KMS-11 (cell line): Measurements from ENCODE around the gene SPTB.

ENCODE experiments used
- H2AFZ ChIP-seq: fragments of 200-600 bp; sonication (generic); 2 replicates; pipeline ENCODE4 v1.6.1; 2016; ENCODE audit warnings: antibody characterized with exemption, mixed run types, low read depth
- H3K27ac ChIP-seq: fragments of 200-600 bp; sonication (generic); 2 replicates; pipeline ENCODE4 v1.6.1; 2016; ENCODE audit warnings: mild to moderate bottlenecking, mixed run types
- H3K27me3 ChIP-seq: fragments of 200-600 bp; sonication (generic); 2 replicates; pipeline ENCODE4 v1.6.1; 2017; ENCODE audit warnings: mild to moderate bottlenecking, low read depth, mixed run types, moderate library complexity; ENCODE audit not compliant: insufficient read depth
- H3K36me3 ChIP-seq: fragments of 200-600 bp; sonication (generic); 2 replicates; pipeline ENCODE4 v1.6.1; 2017; ENCODE audit warnings: mild to moderate bottlenecking, mixed run types; ENCODE audit not compliant: insufficient read depth
- H3K4me1 ChIP-seq: fragments of 200-600 bp; sonication (generic); 2 replicates; pipeline ENCODE4 v1.6.1; 2016; ENCODE audit warnings: mild to moderate bottlenecking, low read depth, mixed run types; ENCODE audit not compliant: poor library complexity, severe bottlenecking
- H3K4me2 ChIP-seq: fragments of 200-600 bp; sonication (generic); 2 replicates; pipeline ENCODE4 v1.7.0; 2016; ENCODE audit warnings: mild to moderate bottlenecking, mixed run types
- H3K4me3 ChIP-seq: fragments of 200-600 bp; sonication (generic); IDR thresholded peaks from 2 replicates; pipeline ENCODE4 v1.6.1; 2017; ENCODE audit warnings: low read depth, low read length, mixed read lengths; ENCODE audit not compliant: insufficient read depth
- H3K79me2 ChIP-seq: fragments of 200-600 bp; sonication (generic); 2 replicates; pipeline ENCODE4 v1.6.1; 2016; ENCODE audit warnings: low read depth, mixed run types; ENCODE audit not compliant: insufficient read depth
- H3K9ac ChIP-seq: fragments of 200-600 bp; sonication (generic); 2 replicates; pipeline ENCODE4 v1.6.1; 2016; ENCODE audit warnings: mild to moderate bottlenecking, mixed run types
- H4K20me1 ChIP-seq: fragments of 200-600 bp; sonication (generic); 2 replicates; pipeline ENCODE4 v1.6.1; 2016; ENCODE audit warnings: mild to moderate bottlenecking, mixed run types; ENCODE audit not compliant: insufficient read depth
- CTCF ChIP-seq: fragments of 200-600 bp; sonication (generic); conservative IDR thresholded peaks from 2 replicates; pipeline ENCODE4 v1.6.1; 2017; ENCODE audit warnings: low read depth, mild to moderate bottlenecking, antibody characterized with exemption, low read length, moderate library complexity, mixed read lengths

SPTB gene

DNA sequence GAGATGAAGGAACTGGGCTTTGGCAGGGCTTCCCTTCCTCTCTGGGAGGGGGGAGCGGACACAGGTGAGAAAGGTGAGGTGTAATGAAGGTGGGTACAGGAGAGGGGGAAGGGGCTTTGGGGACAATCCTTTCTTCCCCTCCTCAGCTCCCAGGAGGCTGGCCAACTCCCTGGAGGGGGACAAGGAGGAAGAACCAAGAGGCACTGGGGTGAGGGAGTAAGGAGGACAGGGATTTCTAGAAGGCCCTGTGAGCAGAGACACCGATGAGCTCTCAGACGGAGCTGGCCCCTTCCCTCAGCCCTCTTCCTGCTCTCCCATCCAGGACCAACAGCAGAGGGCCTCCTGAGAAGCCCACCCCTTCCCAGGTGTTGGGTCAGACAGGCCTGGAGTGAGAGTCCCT, 122.1 kb downstream of the SPTB start:
- no peaks in the 10 kb centered on the region for H3K36me3 ChIP-seq
- no peak overlapping the region for H3K4me3 ChIP-seq
- no peak overlapping the region for H3K9ac ChIP-seq
- H3K4me1 ChIP-seq = peaks cover 4% of the 10 kb centered on the region
- no peak overlapping the region for H2AFZ ChIP-seq
- no peak overlapping the region for H3K27ac ChIP-seq
- TF ChIP-seq CTCF = no peak
- no peak overlapping the region for H3K4me2 ChIP-seq
- H4K20me1 ChIP-seq = no peaks in the 10 kb centered on the region
- H3K79me2 ChIP-seq = no peaks in the 10 kb centered on the region
- no peaks in the 10 kb centered on the region for H3K27me3 ChIP-seq

DNA sequence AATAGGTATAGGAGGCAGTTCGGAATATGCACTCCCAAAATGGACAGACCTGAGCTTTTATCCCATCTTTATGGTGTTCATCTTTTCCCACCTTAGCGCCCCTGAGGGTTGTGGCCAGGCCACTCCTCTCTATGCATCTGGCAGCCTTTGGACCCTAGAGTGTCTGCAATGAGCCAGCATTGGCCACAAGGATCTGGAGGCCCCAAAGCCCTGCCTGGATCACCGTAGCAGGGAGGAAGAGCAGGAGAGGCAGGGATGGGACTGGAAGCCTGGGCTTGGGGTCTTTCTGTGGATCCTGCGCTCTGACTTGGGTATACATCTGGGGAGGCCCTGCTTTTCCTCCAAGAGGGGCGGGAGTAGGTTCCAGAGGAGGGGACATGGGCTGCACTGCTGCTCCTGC, 123.0 kb downstream of the SPTB start:
- Histone ChIP-seq H3K27ac (no peak overlapping the region), H3K4me1 (no peaks in the 10 kb centered on the region)
- no peak for TF ChIP-seq CTCF

GRCh38 chr14:64755781-64756221, 123.9 kb downstream of the SPTB start:
- Histone ChIP-seq H3K27ac (no peak overlapping the region), H3K4me2 (no peak overlapping the region), H4K20me1 (no peaks in the 10 kb centered on the region), H2AFZ (no peak overlapping the region), H3K27me3 (no peaks in the 10 kb centered on the region), H3K36me3 (no peaks in the 10 kb centered on the region), H3K4me1 (no peaks in the 10 kb centered on the region), H3K9ac (no peak overlapping the region), H3K79me2 (no peaks in the 10 kb centered on the region), H3K4me3 (no peak overlapping the region)
- no peak for TF ChIP-seq CTCF

More for the DNA sequence above, 123.0 kb downstream of the SPTB start:
- H3K27me3 ChIP-seq = no peaks in the 10 kb centered on the region
- no peaks in the 10 kb centered on the region for H3K36me3 ChIP-seq
- H2AFZ ChIP-seq = no peak overlapping the region
- H3K4me3 ChIP-seq = no peak overlapping the region
- no peaks in the 10 kb centered on the region for H4K20me1 ChIP-seq
- H3K4me2 ChIP-seq = no peak overlapping the region
- no peaks in the 10 kb centered on the region for H3K79me2 ChIP-seq
- no peak overlapping the region for H3K9ac ChIP-seq

GRCh38 chr14:64754685-64755084, 125.0 kb downstream of the SPTB start:
- Histone ChIP-seq H3K4me3 (no peak overlapping the region), H4K20me1 (no peaks in the 10 kb centered on the region), H3K27me3 (no peaks in the 10 kb centered on the region), H3K79me2 (no peaks in the 10 kb centered on the region), H3K27ac (no peak overlapping the region), H2AFZ (no peak overlapping the region), H3K4me1 (no peaks in the 10 kb centered on the region), H3K4me2 (no peak overlapping the region), H3K9ac (no peak overlapping the region), H3K36me3 (no peaks in the 10 kb centered on the region)
- no peak for TF ChIP-seq CTCF
